GM18505 (cell line): ENCODE results near the gene ZNF692.
A peak's percentile ranks its signal among the peaks of the same experiment; 100 is the strongest.
"Not testable (repeated sequence)": the region's sequence is repeated elsewhere in the genome, so short reads cannot be mapped to it uniquely, and the experiment has no call there.

Experiments
- ATAC-seq: cut with Tn5 transposase; IDR thresholded peaks from one replicate; pipeline ENCODE4 v1.9.1; 2021; ENCODE audit not compliant: unreplicated experiment
- POLR2A ChIP-seq: IDR thresholded peaks from 4 replicates; pipeline ENCODE4 v1.6.1; 2011; ENCODE audit warnings: borderline replicate concordance; ENCODE audit not compliant: insufficient read depth, insufficient read length; ENCODE audit errors: extremely low read depth

Gene ZNF692

GRCh38 chr1:248837781-248838356 lies 21.0 kb downstream of the ZNF692 start, which contains the start of gene ZNF672:
Gene ZNF672, plus strand, starts transcription at chr1:248838224. Its CDS starts 9,051 bp downstream, at chr1:248847275.
- ATAC-seq = peak; percentile 84
- TF ChIP-seq POLR2A = peak; percentile 86

GRCh38 chr1:248837045-248837780 lies 21.7 kb downstream of the ZNF692 start:
- no peak for ATAC-seq
- TF ChIP-seq POLR2A = no peak

- ATAC-seq = no peak
- no peak for TF ChIP-seq POLR2A
Observed at GRCh38 chr1:248834343-248834940, 24.4 kb downstream of the ZNF692 start.

- no peak for ATAC-seq
- TF ChIP-seq POLR2A = no peak
Observed at GRCh38 chr1:248831842-248832241, 27.0 kb downstream of the ZNF692 start.

GRCh38 chr1:248830718-248831017 lies 28.2 kb downstream of the ZNF692 start:
- not testable (repeated sequence) for ATAC-seq

- TF ChIP-seq POLR2A = no peak
- ATAC-seq = no peak
Observed at GRCh38 chr1:248828845-248829244, 30.0 kb downstream of the ZNF692 start.

GRCh38 chr1:248825909-248826760 lies 32.8 kb downstream of the ZNF692 start, which contains the start of gene SH3BP5L:
Gene SH3BP5L, minus strand, starts transcription at chr1:248825915. Its CDS starts 980 bp downstream, at chr1:248824935.
- ATAC-seq = peak; percentile 92
- TF ChIP-seq POLR2A = peak; percentile 80

- ATAC-seq = peak; percentile 5
- peak; percentile 20 for TF ChIP-seq POLR2A
Observed at GRCh38 chr1:248825573-248825908, 33.3 kb downstream of the ZNF692 start.

GRCh38 chr1:248825136-248825535 lies 33.7 kb downstream of the ZNF692 start:
- no peak for ATAC-seq
- no peak for TF ChIP-seq POLR2A

GRCh38 chr1:248824701-248825100 lies 34.2 kb downstream of the ZNF692 start:
- ATAC-seq = no peak
- no peak for TF ChIP-seq POLR2A

- no peak for ATAC-seq
- no peak for TF ChIP-seq POLR2A
Observed at GRCh38 chr1:248824301-248824700, 34.6 kb downstream of the ZNF692 start.

GRCh38 chr1:248823517-248824001 lies 35.3 kb downstream of the ZNF692 start:
- no peak for ATAC-seq
- TF ChIP-seq POLR2A = no peak
